Left renal pelvis (tissue), 4 donors: ENCODE data around the gene FTSJ1. TPM values are rescaled to one million over a fixed set of nuclear protein-coding genes. Genes with fewer than 3 reads are reported as not detected.
"Not testable (repeated sequence)": the region's sequence is repeated elsewhere in the genome, so short reads cannot be mapped to it uniquely, and the experiment has no call there.

Source experiments
- DNase-seq, 4 donors: peaks; one replicate each; pipeline ENCODE4 v3.0.0-alpha.2; 2013; ENCODE audit warnings: low read depth in 4 of 4, low spot score in 3 of 4
- polyA plus RNA-seq, 4 donors: library from polyadenylated mRNA; unstranded; fragments of 120-200 nt; gene quantifications; one replicate each; pipeline ENCODE4 v1.2.1, GENCODE V29; 2013; ENCODE audit not compliant: insufficient read length in 4 of 4

The FTSJ1 gene
- polyA plus RNA-seq, 4 donors, result 34.1 to 51.2 (median 39.6) TPM

DNA sequence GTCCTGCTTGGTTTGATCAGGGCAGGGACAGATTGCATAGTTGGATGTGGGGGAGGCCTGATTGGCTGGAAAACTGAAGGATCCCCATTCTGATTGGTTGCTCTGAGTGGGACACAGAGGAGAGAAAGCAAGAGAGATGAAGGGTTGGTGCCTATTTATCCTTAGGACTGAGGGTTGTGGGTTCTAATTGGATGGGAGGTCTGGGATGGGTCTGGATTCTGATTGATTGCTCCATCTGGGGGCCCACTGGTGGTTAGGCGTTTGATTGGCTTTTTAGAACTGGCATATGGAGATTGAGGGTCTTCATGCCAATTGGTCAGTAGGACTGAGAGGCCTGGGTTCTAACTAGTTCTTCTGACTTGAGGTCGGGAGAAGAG, 45.0 kb downstream of the FTSJ1 start:
- DNase-seq, result no peak

DNA sequence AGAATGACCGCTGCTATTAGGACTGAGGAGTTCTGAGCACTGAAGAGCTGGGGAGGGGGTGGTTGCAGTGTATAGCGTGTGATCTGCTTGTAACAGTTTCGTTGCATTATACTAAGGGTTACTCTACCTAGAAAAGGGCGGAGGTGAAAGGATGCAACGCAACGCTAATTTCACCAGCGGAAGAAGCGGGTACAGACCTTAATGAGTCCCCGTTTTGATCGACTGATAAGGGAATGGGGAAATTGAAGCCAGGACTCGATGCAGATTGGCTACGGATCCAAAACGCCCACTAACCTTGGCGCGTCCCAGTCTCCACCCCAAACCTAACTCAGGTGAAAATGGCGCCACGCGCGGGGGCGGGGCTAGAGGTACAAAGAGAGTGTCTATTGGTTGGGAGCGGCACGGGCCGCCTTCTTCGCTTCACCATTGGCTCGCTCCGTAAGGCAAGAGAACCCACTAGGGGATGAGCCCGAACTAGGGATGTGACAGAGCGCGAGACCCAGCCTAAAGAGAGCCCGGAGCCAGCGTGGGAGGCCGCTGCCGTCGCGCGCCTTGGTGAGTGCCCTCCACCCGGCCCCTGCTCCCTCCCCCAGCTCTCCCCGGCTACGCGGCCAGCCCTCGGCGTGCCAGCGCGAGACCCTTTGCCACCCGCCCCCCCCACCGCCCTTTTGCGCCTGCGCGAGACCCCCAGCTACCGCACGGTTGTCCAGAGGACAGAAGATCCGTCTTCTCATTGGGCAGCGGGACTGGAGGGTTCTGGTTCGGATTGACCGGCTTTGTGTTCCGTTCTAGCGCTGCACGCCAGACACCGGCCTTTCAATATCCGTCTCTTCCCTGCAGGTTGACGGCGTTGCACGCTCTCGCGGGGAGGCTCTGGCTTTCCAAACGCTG, 45.6 kb downstream of the FTSJ1 start, which contains the start of gene EBP:
EBP (plus strand) TSS at position 456 of the 891 bp plus-strand sequence. CDS start 1,964 bp downstream, outside the sequence.
- DNase-seq, result peak; percentile 60 to 77 (median 70)

DNA sequence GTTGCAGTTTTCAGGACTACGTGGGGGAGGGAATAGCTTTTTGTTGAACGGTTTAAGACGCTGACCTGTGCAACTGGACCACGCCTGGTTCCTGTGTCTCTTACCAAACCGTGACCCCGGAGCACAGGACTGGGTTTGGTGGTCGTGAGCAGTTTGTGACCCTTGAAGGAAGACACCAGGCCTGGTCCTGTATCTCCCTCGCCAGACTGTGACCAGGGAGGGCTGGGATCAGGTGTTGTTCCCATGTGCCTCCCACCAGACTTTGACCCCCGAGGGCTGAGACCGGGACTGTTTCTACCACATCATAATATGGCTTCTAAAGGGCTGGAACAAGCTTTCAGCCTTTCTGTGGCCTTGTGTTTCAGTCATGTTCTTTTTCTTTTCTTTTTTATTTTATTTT, 46.3 kb downstream of the FTSJ1 start:
- DNase-seq, result peak in 1 of 4 donors; percentile 8

DNA sequence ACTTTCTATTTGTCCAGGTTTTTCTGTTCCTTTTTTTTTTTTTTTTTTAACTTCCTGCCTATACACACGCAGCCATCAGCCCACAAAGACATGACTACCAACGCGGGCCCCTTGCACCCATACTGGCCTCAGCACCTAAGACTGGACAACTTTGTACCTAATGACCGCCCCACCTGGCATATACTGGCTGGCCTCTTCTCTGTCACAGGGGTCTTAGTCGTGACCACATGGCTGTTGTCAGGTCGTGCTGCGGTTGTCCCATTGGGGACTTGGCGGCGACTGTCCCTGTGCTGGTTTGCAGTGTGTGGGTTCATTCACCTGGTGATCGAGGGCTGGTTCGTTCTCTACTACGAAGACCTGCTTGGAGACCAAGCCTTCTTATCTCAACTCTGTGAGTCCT, 47.7 kb downstream of the FTSJ1 start:
- DNase-seq, result no peak

GRCh38 chrX:48525853-48526252, 49.9 kb downstream of the FTSJ1 start:
- DNase-seq, result not testable (repeated sequence)

GRCh38 chrX:48530736-48531135, 54.7 kb downstream of the FTSJ1 start:
- no peak for DNase-seq

DNA sequence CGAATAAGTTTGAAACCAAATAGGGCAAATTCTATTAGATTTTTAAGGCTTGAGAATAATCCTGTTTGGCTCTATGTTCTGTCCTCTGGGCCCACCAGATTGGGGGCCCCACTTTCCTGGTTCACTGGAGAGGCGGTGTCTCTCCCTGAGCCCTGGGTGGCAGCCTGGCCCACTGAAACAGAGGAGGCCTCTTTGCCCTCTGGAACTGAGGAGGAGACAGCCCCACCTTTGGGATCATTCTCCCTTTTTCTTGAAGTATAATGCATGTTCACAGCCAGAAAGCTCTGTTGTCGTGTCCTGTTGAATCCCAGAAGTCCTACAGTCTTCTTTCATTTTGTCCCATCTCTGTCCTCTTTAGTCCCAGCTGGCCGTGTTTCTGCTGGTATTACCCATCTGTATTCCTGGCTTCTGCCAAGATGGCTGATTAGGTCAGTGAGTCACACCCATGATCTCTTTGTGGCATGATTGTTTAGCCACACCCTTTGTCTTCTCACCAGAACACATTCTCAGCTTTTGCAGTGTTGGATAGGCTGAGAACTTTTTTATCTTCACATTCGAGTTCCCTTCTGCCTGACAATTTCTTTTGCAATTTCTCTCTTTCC, 55.5 kb downstream of the FTSJ1 start:
- no peak for DNase-seq

GRCh38 chrX:48532161-48532560, 56.2 kb downstream of the FTSJ1 start:
- no peak for DNase-seq

- DNase-seq, result no peak
Observed at GRCh38 chrX:48533165-48533564, 57.2 kb downstream of the FTSJ1 start.

Other genes with a start within 250 kb of the FTSJ1 start
- not detected for gene SSX1, start 220.8 kb upstream of the FTSJ1 start, polyA plus RNA-seq
- gene SSX3, start 119.5 kb upstream of the FTSJ1 start, polyA plus RNA-seq, result not detected
- gene SSX4, start 92.7 kb upstream of the FTSJ1 start, polyA plus RNA-seq, result not detected
- not detected for gene SSX4B, start 64.2 kb upstream of the FTSJ1 start, polyA plus RNA-seq
- 1 to 10 TPM; 4.2 to 9.2 (median 6.1) TPM for gene SLC38A5, start 5.9 kb upstream of the FTSJ1 start, polyA plus RNA-seq
- 1 to 10 TPM; 7.1 to 9.8 (median 8.4) TPM for gene PORCN, start 32.8 kb downstream of the FTSJ1 start, polyA plus RNA-seq
- 10 to 100 TPM; 33.8 to 76.9 (median 69.0) TPM for gene EBP, start 45.6 kb downstream of the FTSJ1 start, polyA plus RNA-seq
- 10 to 100 TPM in 1 of 4 donors, 1 to 10 TPM in 3; 8.9 to 12.2 (median 9.6) TPM for gene TBC1D25, start 63.5 kb downstream of the FTSJ1 start, polyA plus RNA-seq
- gene RBM3, start 98.3 kb downstream of the FTSJ1 start, polyA plus RNA-seq, result 100 to 1,000 TPM; 246 to 383 (median 329) TPM
- 100 to 1,000 TPM; 111 to 149 (median 114) TPM for gene WDR13, start 121.3 kb downstream of the FTSJ1 start, polyA plus RNA-seq
- gene WAS, start 207.6 kb downstream of the FTSJ1 start, polyA plus RNA-seq, result 1 to 10 TPM; 2.8 to 4.0 (median 3.4) TPM
- 1 to 10 TPM; 4.7 to 7.8 (median 5.9) TPM for gene SUV39H1, start 220.5 kb downstream of the FTSJ1 start, polyA plus RNA-seq